LoVo (cell line): Measurements from ENCODE around the gene SLC22A9.

Experiments
- DNase-seq: peaks from one replicate; pipeline ENCODE4 v3.0.0-alpha.2; 2016; ENCODE audit warnings: low spot score

The SLC22A9 gene

GRCh38 chr11:63445118-63445517 lies 75.5 kb downstream of the SLC22A9 start:
- DNase-seq, result no peak

GRCh38 chr11:63445720-63446119 lies 76.1 kb downstream of the SLC22A9 start:
- DNase-seq, result no peak

- DNase-seq, result no peak
These were observed 79.1 kb downstream of the SLC22A9 start for GRCh38 chr11:63448646-63449045.

GRCh38 chr11:63459586-63459985 lies 90.0 kb downstream of the SLC22A9 start:
- DNase-seq, result no peak
